Fibroblast of lung (primary cell): ENCODE results near the gene SH3TC1. TPM values are rescaled to one million over a fixed set of nuclear protein-coding genes. Genes with fewer than 3 reads are reported as not detected.

Experiments
- DNase-seq, 2 donors: peaks; one replicate each; pipeline versions ENCODE4 v3.0.0 to v3.0.0-alpha.2; 2010; ENCODE audit warnings: low read depth in 2 of 2
- H2AFZ ChIP-seq: 2 replicates; pipeline ENCODE4 v1.5.1; 2012; ENCODE audit warnings: low read length, control low read depth, inconsistent platforms
- H3K27ac ChIP-seq: 2 replicates; pipeline ENCODE4 v1.5.1; 2011; ENCODE audit warnings: low read length, control low read depth; ENCODE audit not compliant: insufficient read depth
- H3K27me3 ChIP-seq: 2 replicates; pipeline ENCODE4 v1.5.1; 2011; ENCODE audit warnings: mild to moderate bottlenecking, low read length; ENCODE audit not compliant: control insufficient read depth, insufficient read depth
- H3K36me3 ChIP-seq: 2 replicates; pipeline ENCODE4 v1.5.1; 2011; ENCODE audit warnings: low read length; ENCODE audit not compliant: control insufficient read depth, insufficient read depth
- H3K4me1 ChIP-seq: 2 replicates; pipeline ENCODE4 v1.5.1; 2011; ENCODE audit warnings: low read length; ENCODE audit not compliant: control insufficient read depth, insufficient read depth; ENCODE audit errors: extremely low read depth
- H3K4me2 ChIP-seq: 2 replicates; pipeline ENCODE4 v1.5.1; 2011; ENCODE audit warnings: low read length, control low read depth; ENCODE audit not compliant: insufficient read depth; ENCODE audit errors: extremely low read depth
- H3K4me3 ChIP-seq, 4 experiments: fragments of 200-600 bp in 1 of 4; sonication (generic) in 1 of 4; replicated peaks in 1 of 4; 2 replicates each; pipeline ENCODE4 v1.5.1; 2011 to 2016; ENCODE audit warnings: low read length in 4 of 4, low read depth in 3 of 4, mild to moderate bottlenecking in 3 of 4, control low read depth in 2 of 4, inconsistent platforms in 1 of 4, mixed read lengths in 1 of 4; ENCODE audit not compliant: insufficient read depth in 1 of 4; ENCODE audit errors: control extremely low read depth in 1 of 4
- H3K79me2 ChIP-seq: 2 replicates; pipeline ENCODE4 v1.5.1; 2012; ENCODE audit warnings: mild to moderate bottlenecking, low read length, inconsistent platforms; ENCODE audit not compliant: control insufficient read depth, insufficient read depth
- H3K9ac ChIP-seq: 2 replicates; pipeline ENCODE4 v1.5.1; 2011; ENCODE audit warnings: mild to moderate bottlenecking, low read length, control low read depth; ENCODE audit not compliant: insufficient read depth
- H3K9me3 ChIP-seq: 2 replicates; pipeline ENCODE4 v1.5.1; 2012; ENCODE audit warnings: low read depth, low read length; ENCODE audit not compliant: control insufficient read depth, insufficient read depth
- H4K20me1 ChIP-seq: 2 replicates; pipeline ENCODE4 v1.5.1; 2011; ENCODE audit warnings: low read length; ENCODE audit not compliant: control insufficient read depth, insufficient read depth; ENCODE audit errors: extremely low read depth
- EZH2 ChIP-seq: IDR thresholded peaks from 2 replicates; pipeline ENCODE4 v1.5.1; 2012; ENCODE audit warnings: low read length, control low read depth, mild to moderate bottlenecking; ENCODE audit errors: missing control alignments
- polyA plus RNA-seq, 2 donors: library from polyadenylated mRNA; depleted of rRNA in 1 of 2; stranded (reverse) in 1 of 2; unstranded in 1 of 2; fragments of >200 nt; gene quantifications; 2 replicates each; pipeline ENCODE4 v1.2.1, GENCODE V29; 2011 to 2012; ENCODE audit warnings: missing spikeins in 1 of 2
- total RNA-seq: library from RNA; depleted of rRNA; stranded (reverse); fragments of >200 nt; gene quantifications from 2 replicates; pipeline ENCODE4 v1.2.1, GENCODE V29; 2014
- TF ChIP-seq, protein P1 (sequence below), 2 donors: IDR thresholded peaks in 1 of 2; conservative IDR thresholded peaks in 1 of 2; 1 replicate in 1 of 2; 2 replicates in 1 of 2; pipeline ENCODE4 v1.5.1; 2011 to 2012; ENCODE audit warnings: low read length in 2 of 2, control low read depth in 1 of 2, inconsistent platforms in 1 of 2, low read depth in 1 of 2, mild to moderate bottlenecking in 1 of 2

Gene SH3TC1
- total and polyA plus RNA-seq, 2 donors (not counting 1 experiment from before 2014, with no cell fraction given) = 3.3 to 11.6 TPM

DNA sequence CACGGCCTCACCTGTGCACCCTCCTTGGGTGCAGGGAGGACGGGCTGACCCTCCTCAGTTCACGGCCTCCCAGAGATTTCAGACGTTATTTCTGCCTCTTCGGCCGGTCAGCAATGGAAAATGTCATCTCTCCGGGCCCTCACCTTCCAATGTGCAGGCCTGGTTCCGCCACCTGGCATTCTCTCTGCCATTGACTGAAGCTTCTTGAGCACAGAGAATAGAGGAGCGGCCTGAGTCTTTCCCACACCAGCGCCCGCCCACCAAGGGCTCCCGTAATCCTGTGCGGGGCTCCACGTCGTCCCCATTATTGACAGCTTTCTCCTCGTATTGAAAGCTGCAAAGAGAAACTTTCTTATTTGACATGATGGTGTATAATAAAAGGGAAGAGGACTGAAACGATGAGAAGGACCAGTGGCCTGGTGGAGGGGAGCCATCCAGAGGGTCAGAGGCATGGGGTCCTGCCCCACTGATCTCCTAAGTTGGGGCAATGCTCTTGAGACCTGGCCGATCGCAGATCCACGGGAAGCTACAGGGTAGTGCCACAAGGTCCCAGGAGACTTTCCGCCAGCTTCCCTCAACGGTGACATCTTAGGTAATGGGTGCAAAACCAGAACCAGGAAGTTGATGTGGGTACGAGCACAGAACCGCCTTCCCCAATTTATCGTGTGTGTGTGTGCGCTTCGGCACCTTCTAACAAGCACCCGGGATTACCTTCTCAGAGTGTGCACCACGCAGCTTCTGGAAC is 91.0 kb downstream of the SH3TC1 start:
- TF ChIP-seq, protein P1, sequence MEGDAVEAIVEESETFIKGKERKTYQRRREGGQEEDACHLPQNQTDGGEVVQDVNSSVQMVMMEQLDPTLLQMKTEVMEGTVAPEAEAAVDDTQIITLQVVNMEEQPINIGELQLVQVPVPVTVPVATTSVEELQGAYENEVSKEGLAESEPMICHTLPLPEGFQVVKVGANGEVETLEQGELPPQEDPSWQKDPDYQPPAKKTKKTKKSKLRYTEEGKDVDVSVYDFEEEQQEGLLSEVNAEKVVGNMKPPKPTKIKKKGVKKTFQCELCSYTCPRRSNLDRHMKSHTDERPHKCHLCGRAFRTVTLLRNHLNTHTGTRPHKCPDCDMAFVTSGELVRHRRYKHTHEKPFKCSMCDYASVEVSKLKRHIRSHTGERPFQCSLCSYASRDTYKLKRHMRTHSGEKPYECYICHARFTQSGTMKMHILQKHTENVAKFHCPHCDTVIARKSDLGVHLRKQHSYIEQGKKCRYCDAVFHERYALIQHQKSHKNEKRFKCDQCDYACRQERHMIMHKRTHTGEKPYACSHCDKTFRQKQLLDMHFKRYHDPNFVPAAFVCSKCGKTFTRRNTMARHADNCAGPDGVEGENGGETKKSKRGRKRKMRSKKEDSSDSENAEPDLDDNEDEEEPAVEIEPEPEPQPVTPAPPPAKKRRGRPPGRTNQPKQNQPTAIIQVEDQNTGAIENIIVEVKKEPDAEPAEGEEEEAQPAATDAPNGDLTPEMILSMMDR (conservative IDR thresholded peaks at IDR 0.05 in 1 of 2, IDR thresholded peaks at IDR 0.05 in 1 of 2; ENCODE audit: low read depth in 1 of 2, low read length in 2 of 2) = no peak
- TF ChIP-seq EZH2 = no peak
- Histone ChIP-seq H3K79me2 (no peaks in the 10 kb centered on the region), H2AFZ (no peak overlapping the region), H3K4me1 (no peaks in the 10 kb centered on the region), H3K27me3 (no peaks in the 10 kb centered on the region), H3K4me3 (no peak overlapping the region), H3K27ac (no peak overlapping the region), H3K9me3 (no peaks in the 10 kb centered on the region), H3K9ac (no peak overlapping the region), H4K20me1 (no peaks in the 10 kb centered on the region), H3K36me3 (no peaks in the 10 kb centered on the region), H3K4me2 (no peak overlapping the region)
- no peak for DNase-seq

DNA sequence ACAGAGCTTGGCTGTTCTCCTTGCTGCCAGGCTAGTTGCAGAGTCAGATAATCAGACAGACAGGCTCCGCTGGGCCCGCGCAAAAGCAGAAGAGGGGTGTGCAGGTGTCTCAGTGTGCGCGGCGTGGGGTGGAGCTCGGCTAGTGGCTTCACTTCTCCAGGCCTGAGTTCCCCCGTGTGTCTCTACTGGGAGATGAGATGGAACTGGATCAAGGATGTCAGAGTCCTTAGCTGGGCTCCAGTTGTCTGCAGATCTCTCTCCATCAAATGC is 91.5 kb downstream of the SH3TC1 start:
- H3K79me2 ChIP-seq = no peaks in the 10 kb centered on the region
- H3K4me3 ChIP-seq = no peak overlapping the region
- no peaks in the 10 kb centered on the region for H4K20me1 ChIP-seq
- no peak overlapping the region for H3K4me2 ChIP-seq
- H3K27me3 ChIP-seq = no peaks in the 10 kb centered on the region
- H3K9ac ChIP-seq = no peak overlapping the region
- TF ChIP-seq, protein P1 (conservative IDR thresholded peaks at IDR 0.05 in 1 of 2, IDR thresholded peaks at IDR 0.05 in 1 of 2; ENCODE audit: low read depth in 1 of 2, low read length in 2 of 2) = no peak
- no peak for TF ChIP-seq EZH2
- no peak overlapping the region for H3K27ac ChIP-seq
- no peaks in the 10 kb centered on the region for H3K4me1 ChIP-seq
- DNase-seq = no peak
- no peaks in the 10 kb centered on the region for H3K9me3 ChIP-seq
- no peaks in the 10 kb centered on the region for H3K36me3 ChIP-seq
- H2AFZ ChIP-seq = no peak overlapping the region

Other genes starting within 250 kb of the SH3TC1 start
- 0.26 and 0.66 TPM in 2 replicates for gene ABLIM2, start 40.5 kb upstream of the SH3TC1 start, total RNA-seq
- 0.15 and 2.6 TPM in 2 replicates for gene ABLIM2, start 40.5 kb upstream of the SH3TC1 start, polyA plus RNA-seq
- gene HTRA3, start 70.5 kb downstream of the SH3TC1 start, total RNA-seq = 2.6 and 2.8 TPM in 2 replicates
- 1.0 and 3.5 TPM in 2 replicates for gene HTRA3, start 70.5 kb downstream of the SH3TC1 start, polyA plus RNA-seq
- gene ACOX3, start 241.4 kb downstream of the SH3TC1 start, total RNA-seq = 21.6 and 23.8 TPM in 2 replicates
- gene ACOX3, start 241.4 kb downstream of the SH3TC1 start, polyA plus RNA-seq = 6.8 and 8.3 TPM in 2 replicates
- gene TRMT44, start 241.5 kb downstream of the SH3TC1 start, total RNA-seq = 12.8 and 14.0 TPM in 2 replicates
- 5.5 and 6.5 TPM in 2 replicates for gene TRMT44, start 241.5 kb downstream of the SH3TC1 start, polyA plus RNA-seq